Fibroblast of pulmonary artery (primary cell): ENCODE results near the gene PPP4R3A.
A peak's percentile ranks its signal among the peaks of the same experiment; 100 is the strongest.

Source experiments
- DNase-seq: peaks from one replicate; pipeline ENCODE4 v3.0.0-alpha.2; 2010; ENCODE audit warnings: low read depth
- H3K4me3 ChIP-seq: replicated peaks from 2 replicates; pipeline ENCODE4 v1.5.1; 2011; ENCODE audit warnings: low read depth, mild to moderate bottlenecking, control low read depth, low read length, moderate library complexity
- CTCF ChIP-seq: IDR thresholded peaks from 2 replicates; pipeline ENCODE4 v1.5.1; 2011; ENCODE audit warnings: mild to moderate bottlenecking, control low read depth, low read length, inconsistent platforms; ENCODE audit errors: missing control alignments

Gene PPP4R3A

DNA sequence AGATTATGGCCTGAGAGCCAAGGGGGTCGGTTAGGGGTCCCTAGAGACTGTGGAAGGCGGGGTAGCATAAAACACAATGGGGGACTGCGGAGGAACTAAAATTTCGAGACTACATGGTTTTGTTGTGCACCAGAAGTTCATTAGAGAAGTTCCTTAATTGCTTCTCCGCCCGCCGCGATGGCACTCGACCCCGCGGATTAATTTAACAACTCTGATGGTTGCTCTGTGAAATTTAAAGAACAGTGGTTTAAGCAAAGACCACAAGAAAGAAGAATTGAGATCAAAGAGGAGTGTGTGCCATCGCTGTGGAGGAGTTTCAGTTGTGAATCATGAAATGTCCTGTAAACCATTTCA lies 91.1 kb downstream of the PPP4R3A start:
- DNase-seq = no peak
- no peak for TF ChIP-seq CTCF
- no peak overlapping the region for H3K4me3 ChIP-seq

GRCh38 chr14:91418387-91419043 lies 91.6 kb downstream of the PPP4R3A start:
- peak overlapping the region; percentile 25 for H3K4me3 ChIP-seq
- DNase-seq = peak; percentile 50
- TF ChIP-seq CTCF = peak; percentile 92

DNA sequence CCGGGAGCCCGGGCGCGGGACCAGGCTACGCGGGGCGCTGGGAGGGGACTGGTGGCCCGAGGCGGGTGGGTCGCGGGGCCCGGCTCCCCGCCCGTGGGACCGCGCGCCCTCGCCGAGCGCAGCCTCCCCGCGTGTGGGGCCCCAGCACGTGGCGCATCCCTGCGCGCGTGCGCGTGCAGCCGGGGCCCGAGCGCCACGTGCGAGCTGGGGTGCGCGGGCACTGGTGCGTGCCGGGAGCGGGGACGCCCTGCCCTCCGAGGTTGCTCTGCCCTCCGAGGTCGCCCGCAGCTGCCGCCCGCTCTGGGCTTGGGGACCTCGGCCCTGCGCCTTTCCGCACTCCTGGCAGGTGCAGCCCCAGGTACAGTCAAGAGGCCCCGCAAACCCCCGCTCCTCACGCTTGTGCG lies 92.1 kb downstream of the PPP4R3A start:
- TF ChIP-seq CTCF = no peak
- DNase-seq = no peak
- H3K4me3 ChIP-seq = no peak overlapping the region

DNA sequence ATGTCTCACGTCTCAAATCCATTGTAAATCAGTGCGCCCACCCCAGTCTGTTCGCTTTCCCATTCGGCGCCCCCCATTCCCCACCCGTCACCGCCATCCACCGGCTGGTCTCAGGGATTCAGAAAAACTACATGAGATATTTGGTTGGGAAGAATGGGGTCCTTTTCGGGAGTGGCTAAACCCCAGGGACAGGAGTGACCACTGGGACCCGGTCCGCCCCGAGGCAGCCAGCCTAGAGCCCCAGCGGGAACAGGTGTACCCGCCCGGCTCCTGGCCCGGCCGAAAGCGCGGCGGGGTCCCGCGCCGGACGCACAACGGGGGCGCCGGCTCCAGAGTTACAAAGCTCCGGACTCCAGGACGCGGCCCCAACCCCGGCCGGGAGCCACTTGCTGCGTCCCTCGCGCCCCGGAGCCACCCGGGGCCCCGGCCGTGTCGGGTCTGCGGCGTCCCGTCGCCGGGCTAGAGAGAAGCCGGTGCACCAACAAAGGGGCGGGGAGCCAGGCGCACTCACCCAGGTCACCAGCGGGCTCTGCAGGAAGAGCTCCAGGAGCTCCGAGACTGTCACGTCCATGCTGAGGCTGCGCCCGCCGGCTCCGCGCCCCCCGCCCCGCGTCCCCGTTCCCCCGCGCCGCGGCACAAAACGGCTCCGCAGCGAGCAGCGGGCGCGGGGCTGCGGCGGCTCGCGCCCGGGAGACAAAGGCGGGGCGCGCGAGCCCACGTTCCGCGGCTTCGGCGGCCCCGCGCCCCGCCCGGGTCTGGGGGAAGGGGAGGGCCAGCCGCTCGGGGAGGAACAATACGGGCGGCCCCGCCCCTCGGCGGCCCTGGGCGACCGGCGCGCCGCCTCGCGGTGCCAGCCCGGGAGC lies 92.8 kb downstream of the PPP4R3A start, which contains the start of gene CCDC88C:
Gene CCDC88C (minus strand): TSS at position 701 of the 863 bp plus-strand sequence. CDS start 130 bp downstream, at position 571.
- TF ChIP-seq CTCF = no peak
- no peak for DNase-seq
- H3K4me3 ChIP-seq = peak within 1 kb of the TSS; percentile 28

- peak overlapping the region; percentile 28 for H3K4me3 ChIP-seq
- TF ChIP-seq CTCF = no peak
- DNase-seq = no peak
Observed at GRCh38 chr14:91416744-91417119, 93.4 kb downstream of the PPP4R3A start.

- H3K4me3 ChIP-seq = no peak overlapping the region
- DNase-seq = no peak
- TF ChIP-seq CTCF = no peak
Observed at GRCh38 chr14:91415794-91416743, 94.0 kb downstream of the PPP4R3A start.
